Astrocyte (in vitro differentiated cells and primary cell): ENCODE data around the gene KCNJ12.

ENCODE experiments used
- EZH2 ChIP-seq: IDR thresholded peaks from 2 replicates; pipeline ENCODE4 v1.6.1; 2012; ENCODE audit warnings: mild to moderate bottlenecking, low read length, inconsistent platforms; ENCODE audit not compliant: insufficient read depth
- TF ChIP-seq, protein P1 (sequence below): IDR thresholded peaks from 2 replicates; pipeline ENCODE4 v1.5.1; 2011; ENCODE audit warnings: low read depth, mild to moderate bottlenecking, inconsistent platforms, low read length, moderate library complexity; ENCODE audit not compliant: insufficient read depth

DNA sequence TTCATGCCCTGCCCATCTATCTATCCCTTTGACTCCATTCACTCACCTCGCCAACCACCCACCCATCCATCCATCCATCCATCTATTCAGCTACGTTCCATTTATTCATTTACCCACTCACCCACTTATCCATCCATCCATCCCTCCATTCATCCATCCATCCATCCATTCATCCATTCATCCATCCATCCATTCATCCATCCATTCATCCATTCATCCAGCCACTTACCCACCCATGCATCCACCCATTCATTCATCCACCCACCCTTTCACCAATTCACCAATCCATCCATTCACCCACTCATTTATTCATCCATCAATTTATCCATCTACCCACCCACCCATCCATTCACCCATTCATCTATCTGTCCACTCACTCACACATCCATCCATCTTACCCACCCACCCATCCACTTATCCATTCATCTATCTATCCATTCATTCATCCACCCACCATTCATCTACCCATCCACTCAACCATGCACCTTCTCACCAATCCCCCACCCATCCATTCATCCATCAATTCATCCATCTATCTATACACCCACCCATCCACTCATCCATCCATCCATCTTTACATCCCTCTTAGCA is 19.5 kb upstream of the KCNJ12 start:
- TF ChIP-seq, protein P1, sequence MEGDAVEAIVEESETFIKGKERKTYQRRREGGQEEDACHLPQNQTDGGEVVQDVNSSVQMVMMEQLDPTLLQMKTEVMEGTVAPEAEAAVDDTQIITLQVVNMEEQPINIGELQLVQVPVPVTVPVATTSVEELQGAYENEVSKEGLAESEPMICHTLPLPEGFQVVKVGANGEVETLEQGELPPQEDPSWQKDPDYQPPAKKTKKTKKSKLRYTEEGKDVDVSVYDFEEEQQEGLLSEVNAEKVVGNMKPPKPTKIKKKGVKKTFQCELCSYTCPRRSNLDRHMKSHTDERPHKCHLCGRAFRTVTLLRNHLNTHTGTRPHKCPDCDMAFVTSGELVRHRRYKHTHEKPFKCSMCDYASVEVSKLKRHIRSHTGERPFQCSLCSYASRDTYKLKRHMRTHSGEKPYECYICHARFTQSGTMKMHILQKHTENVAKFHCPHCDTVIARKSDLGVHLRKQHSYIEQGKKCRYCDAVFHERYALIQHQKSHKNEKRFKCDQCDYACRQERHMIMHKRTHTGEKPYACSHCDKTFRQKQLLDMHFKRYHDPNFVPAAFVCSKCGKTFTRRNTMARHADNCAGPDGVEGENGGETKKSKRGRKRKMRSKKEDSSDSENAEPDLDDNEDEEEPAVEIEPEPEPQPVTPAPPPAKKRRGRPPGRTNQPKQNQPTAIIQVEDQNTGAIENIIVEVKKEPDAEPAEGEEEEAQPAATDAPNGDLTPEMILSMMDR: no peak
- TF ChIP-seq EZH2: no peak
